GM19468 (cell line): ENCODE data around the gene ARID1B.
A peak's percentile ranks its signal among the peaks of the same experiment; 100 is the strongest.

Experiments
- ATAC-seq: cut with Tn5 transposase; IDR thresholded peaks from one replicate; pipeline ENCODE4 v1.9.1; 2021; ENCODE audit warnings: mild to moderate bottlenecking, moderate library complexity, moderate number of reproducible peaks; ENCODE audit not compliant: unreplicated experiment; ENCODE audit errors: extremely low read depth

The ARID1B gene

DNA sequence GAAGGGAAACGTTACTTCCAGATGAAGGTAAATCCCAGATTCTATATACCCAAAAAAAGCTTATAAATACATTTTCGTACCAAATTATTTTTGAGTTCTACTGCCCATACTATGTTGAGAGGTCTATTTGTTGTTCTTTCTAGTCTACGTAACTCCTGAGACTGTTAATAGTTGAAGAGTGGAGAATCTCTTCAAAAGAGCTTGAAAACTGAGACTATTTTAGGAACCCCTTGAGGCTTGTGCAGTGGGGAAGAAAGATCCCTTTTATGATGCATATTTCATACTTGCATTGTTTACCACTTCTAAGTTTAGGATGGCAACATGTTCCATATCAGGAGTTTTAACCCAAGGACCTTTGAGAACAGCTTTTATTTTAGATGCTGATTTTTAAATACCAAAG, 301.1 kb downstream of the ARID1B start:
- no peak for ATAC-seq

DNA sequence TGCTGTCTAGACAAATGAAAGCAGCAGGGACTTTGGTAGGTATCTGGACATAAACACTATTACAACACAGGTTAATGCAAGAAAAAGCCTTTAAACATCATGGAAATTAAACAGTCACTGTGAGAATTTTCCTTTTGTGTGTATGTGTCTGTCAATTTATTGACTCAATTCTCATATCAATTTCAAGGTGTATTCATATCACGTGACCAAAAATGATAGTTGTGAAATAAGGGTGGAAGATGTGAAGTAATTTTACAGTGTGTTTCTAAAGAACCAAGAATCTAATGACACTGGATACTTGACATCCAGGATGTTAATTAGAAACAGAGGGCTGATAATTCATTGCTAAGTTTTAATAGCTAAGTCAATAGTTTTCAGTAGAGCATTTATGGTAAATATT, 302.1 kb downstream of the ARID1B start:
- no peak for ATAC-seq

DNA sequence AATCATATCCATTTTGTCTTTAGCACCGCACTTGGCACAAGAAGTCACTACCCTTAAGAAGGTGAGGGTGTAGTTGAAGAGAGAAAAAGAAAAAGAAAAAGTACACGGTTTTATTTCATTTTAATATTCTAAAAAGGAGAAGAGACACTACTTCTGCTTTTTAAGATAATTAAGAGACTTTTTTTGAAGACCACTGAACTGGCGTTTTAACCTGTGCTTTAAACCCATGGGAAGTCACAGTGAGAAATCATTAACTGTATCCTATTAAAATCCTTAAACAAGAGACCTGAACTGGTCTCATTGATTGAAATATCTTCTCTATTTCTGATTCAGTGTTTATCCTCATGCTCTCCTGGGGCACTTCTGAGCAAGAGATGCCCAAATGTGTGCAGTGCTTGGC, 302.6 kb downstream of the ARID1B start:
- ATAC-seq = no peak

DNA sequence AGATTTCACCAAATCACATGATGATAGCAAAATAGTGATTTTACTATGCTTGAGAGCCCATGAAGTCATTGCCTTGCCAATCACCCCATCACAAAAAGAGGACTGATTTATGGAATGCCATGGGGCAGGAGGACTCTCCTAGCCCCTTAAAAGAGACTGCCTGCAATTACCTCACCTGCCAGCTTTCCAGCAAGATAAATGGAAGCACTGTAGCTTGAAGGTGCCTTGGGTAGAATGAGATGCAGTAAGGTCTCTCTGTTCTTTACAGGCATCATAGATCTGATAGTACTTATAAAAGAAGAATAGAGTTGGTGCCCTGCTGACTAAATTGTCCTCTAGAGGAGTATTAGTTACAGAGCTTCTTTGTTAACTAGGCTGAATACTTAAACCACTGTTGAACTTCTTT, 303.8 kb downstream of the ARID1B start:
- ATAC-seq = no peak

DNA sequence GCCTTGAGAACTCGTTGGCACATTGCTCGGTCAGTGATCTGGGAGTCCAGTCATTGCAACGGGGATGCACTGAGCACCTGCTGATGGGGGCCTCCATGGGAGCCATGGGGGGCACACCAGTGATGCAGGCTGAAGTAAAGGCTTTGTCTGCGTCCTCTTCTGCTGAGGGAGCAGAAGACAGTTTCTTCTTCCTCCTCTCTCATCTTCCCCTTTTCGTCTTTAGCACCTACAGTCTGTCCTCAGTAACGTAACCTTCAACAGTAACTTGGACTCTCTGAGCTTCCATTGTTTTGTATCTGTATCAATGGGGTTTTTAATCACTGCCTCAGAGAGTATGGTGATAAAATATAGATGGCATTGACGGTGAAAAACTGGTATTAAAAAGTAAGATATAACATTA, 306.2 kb downstream of the ARID1B start:
- ATAC-seq = no peak

DNA sequence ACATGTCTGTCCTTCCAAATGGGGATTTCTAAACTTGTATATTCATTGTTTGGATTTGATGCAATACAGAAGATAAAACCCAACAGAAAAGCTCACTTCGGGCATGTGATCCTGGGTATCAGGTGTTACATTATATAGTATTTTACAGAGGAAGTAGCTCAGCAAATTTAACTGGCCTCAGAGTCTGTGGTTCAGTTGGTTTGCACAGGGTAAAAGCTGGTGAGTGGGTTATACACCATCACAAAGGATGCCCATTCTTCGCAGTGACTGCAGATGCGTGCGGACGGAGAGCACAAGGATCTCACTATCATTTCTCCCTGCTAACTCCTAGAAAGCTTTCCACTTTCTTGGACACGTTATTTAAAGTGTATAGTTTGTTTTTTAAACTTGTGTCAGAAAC, 309.5 kb downstream of the ARID1B start:
- no peak for ATAC-seq

DNA sequence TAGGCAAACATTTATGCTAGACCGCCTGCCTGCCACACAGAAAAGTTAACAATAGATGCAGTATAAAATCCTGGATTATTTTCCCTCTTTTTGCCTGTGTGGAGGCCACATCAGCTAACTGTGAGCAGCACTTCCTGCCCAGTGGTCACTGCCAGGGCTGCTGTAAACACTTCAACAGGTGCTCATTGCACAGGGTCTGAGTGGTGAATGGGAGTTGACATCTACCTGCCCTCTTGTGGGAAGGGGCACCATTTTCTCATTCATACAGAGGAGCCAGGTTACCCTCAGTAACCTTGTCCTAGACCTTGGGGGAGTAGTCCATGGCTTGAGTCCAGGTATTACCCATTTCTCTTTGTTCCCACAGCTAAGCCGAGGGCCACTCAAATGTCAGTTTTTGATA, 310.8 kb downstream of the ARID1B start:
- ATAC-seq = no peak

DNA sequence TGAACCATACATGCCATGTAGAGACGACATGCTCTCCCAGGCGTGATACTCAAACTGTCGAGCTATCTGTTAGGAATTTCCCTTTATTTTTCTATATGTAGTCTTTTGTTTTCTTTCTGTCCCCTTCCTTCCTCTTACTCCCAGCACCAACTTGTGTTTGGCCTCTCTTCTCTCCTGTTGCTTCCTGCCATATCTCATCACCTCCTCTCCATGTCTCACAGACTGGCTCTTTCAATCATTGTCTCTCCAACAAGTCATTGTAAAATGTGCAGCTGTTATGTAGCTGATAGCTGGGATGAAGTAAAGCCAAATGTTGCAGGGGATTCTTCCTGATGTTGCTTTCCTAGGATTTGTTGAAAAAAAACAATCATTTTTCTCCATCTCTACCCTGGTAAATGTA, 311.7 kb downstream of the ARID1B start:
- no peak for ATAC-seq

DNA sequence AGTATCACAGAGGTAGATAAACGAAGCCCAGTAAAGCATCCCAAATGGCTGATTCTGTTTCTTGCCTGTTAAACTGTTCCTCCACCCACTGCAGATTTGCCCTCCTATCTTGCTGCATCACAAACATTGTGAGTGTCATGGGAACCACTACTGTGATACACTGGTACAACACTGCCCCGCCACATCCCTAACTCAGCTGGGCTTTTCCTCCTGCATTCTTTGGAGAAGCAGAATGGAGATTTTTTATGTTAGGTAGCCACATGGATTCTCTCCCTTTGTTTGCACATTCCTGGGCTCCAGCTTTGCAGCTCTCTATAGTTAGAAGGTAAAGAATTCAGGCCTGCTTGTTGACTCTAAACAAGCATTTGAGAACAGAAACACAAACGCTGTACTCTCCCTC, 312.1 kb downstream of the ARID1B start:
- no peak for ATAC-seq

DNA sequence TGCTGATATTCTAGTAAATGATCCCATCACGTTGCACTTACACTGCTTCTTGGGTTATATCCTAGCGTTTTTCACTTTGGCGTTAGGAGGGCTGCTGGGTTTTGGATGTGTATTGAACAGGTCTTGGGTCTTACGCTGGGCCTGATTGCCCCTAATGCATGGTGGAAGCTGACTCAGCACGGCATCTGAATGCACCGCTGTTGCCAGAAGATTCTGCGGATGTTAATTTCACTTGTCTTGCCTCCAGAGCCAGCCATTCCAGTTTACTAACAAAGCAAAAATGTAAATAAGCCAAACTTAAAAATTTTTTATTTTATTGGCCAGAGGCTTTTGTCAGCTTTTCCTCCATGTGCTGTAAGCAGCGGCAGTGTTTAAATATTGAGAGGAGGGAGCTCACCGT, 312.7 kb downstream of the ARID1B start:
- ATAC-seq = no peak

DNA sequence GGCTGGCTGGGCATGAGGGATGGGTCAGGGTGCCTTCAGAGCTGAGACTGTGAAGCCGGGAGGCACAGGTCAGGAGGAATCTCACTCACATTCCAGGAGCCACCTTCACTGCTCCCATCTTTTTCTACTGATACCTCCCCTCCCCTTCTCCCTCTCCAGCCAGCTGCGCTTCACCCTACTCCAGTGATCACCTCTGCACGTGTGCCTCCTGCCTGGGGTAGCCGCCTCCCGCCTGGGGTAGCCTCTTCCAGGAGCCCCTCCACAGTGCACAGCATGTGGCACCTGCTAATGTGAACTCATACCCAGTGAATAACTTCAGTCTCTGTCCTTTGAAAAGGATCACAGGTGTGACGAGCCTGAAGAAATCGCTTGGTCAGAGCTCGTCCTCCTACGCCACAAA, 313.6 kb downstream of the ARID1B start:
- ATAC-seq = no peak

DNA sequence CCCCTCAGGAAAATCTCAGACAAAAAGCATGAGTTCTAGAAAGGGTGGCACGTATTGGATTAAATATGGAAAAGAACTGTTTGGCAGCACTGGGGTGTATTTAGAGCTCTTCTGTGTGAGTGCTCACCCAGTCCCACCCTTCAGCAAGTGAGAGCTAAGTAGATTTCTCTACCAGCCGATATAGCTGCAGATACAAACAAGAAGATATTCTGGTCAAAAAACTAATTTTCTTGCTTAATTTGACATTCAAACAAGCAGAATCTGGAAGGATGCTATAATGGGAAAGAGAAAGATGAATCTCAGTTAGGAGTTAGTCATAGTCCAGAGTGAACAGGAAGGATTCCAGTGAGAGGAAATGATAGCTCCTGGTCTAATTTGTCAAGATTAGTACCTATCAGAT, 314.1 kb downstream of the ARID1B start:
- ATAC-seq = no peak

DNA sequence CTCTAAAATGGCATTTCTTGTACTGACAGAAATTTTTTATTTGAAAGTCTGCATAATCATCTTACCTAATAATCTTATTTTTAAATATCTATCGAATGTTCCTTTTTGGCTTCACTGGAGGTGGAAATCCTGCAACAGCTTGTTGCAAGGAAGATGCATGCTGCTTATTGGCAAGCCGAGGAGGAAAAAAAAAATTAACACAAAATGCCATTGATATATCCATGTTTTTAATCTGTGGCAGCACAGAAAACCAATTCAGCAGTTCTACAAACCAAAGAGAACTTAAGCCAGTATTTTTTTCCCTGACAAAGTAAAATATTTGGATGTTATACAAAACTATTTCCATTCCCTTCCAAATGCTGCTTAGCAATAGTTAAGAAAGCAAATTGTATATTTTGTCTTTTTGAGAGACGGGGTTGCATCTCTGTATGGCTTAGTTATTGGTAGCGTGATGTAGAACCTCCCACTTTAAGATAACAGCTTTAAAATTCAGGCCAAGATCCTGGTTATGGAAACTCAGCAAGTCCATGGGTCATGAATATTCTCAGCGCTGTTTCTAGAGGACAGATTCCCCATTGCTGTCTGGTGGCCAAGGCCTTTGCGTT, 314.8 kb downstream of the ARID1B start:
- ATAC-seq = no peak

DNA sequence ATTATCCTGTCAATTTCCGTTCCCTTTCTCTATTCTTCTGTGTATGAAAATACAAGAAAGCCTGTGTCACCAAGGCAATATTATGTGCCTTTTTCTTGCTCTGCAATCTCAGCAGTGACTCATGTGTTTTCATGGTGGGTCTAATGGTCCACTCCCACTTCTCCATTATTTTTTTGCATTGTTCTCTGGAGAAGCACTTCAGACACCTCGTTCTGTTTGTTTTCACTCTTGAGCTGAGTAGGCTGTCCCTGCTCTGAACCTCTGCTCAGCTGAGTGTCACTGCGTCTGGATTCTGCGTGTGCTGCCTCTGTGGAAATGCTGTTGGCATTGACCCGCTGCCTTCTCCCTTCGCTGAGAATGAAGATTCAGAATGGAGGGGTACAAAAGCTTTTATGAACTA, 315.6 kb downstream of the ARID1B start:
- ATAC-seq = no peak

DNA sequence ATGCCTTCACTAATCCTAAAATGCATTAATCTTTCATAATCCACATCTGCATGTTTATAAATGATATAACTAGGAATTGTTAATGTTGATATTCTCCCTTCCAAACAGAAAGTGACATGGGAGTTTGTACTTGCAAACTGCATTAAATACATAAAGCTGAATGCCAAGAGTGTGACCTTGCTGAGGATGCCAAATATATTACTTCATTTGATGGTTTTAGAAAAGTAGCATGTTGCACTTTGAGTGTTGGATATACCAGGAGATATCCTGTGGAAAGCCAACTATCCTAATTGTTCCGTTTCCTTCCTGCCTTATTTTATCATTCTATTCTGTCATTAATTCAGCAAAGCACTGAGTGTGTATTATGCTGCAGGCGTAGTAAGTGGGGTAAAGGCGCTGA, 316.4 kb downstream of the ARID1B start:
- ATAC-seq = no peak

DNA sequence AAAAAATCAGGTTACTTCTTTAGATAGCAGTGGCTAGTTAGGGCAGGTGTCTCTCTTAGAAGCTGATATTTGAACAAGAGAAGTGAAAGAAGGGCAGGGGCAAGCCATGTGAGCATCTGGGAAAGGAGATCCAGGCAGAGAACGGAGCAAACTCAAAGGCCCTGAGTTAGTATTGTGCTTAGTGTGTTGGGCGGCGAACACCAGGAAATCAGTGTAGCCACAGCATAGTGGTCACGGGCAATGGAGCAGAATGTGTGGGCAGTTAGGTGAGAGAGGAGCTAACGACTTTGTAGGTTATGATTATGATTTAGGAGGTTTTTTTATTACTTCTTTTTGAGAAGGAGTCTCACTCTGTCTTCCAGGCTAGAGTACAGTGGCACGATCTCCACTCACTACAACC, 316.9 kb downstream of the ARID1B start:
- ATAC-seq = peak; percentile 53

DNA sequence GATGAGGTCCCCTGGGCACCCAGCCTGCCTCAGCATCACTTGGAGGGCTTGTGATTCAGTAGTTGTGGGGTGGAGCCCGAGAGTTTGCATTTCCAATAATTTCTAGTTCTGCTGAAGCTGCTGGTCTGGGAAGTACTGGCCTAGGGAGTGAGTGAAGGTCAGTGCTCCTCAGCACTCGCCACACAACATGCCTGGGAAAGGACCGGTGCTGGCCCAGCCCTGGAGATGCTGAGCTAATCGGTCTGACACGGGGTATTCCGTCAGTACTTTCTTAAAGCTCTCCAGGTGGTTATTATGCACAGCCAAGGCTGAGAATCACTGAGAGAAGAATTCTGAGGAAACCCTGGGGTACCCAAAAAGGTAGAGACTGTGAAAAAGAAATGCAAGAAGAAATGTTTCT, 317.9 kb downstream of the ARID1B start:
- ATAC-seq = no peak

DNA sequence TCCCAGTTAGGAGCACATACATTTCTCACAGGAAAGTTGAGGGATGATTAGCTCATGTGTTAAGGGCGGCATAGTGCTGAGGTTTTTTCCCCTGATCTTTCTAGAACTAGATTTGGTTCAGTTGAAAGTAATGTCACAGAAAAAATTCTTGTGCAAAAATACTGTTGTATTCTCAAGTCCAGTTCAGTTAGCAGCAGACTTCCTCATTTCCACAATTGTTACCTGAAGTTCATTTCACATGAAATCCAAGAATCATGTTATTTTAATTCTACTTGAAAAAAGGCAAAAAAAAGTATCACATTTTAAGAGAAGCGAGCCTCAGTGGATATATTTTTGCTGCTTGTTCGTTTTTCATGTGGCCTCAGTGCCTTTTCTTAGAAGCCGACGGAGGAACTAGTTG, 318.4 kb downstream of the ARID1B start:
- ATAC-seq = no peak

DNA sequence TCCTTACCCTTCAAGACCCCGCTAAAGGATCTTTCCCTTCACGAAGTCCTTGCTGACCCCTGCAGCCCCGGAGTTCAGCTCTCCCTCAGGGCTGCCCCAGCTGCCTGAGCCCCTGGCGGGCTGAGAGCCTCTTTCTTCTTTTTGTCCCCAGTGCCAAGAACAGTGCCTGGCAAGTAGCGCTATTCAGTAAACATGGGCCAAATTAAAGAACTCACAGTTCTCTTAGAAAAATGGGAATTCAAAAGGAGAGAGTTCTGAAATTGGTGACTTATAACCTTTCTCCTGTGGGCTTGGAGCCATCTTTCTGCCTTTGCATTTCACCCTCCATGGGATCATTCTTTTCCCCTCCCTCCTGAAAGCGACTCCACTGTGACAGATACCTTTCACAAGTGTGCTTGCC, 318.9 kb downstream of the ARID1B start:
- ATAC-seq = no peak

DNA sequence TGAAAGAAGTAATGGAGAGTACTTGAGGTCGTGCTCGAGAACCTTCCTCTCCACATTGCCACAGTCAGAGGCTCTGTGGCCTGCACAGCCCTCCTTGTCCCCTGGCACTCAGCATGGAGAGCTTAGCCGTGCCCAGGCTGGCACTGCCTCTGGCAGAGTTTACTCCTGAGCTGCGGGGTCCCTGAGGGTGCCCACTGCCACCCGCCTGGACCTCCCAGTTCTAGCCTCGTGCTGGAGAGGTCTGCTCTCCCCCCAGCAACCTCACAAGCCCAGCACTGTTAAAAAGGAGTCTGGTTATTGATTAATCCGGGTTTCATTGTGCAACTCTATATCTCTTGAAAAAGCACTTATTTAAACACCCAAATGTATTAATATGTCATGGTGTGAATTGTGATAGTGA, 319.3 kb downstream of the ARID1B start:
- no peak for ATAC-seq

DNA sequence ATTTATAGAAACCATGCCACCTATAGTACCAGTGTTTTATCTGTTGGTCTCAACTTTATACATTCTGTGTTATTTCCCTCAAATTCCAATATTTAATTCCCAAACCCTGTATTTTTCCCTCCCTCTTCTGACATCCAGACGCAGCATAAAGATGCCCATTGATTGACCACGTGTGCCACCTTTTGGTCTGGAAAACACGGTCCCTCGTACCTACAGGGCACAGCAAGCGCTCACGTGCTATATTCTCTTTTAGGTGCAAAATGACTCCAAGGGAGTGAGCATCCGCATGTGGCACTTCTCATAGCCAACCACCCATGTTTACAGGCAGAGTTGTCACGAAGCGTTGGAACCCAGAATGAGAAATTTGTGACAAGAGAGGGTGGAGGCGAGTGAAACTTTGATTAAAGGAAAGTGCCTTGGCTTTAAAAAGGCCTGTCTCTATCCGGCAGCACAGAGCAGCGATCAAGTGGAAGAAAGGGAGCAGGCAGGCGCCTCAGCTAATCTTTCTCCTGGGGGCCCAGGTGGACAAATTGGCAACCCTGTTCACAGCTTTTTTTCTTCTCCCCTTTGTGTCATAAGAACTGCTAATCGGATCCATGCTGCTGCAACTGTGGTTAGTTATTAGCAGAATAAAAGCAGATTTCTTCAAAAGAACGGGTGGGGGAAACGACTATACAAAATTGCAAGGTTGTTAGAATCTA, 320.2 kb downstream of the ARID1B start:
- no peak for ATAC-seq

DNA sequence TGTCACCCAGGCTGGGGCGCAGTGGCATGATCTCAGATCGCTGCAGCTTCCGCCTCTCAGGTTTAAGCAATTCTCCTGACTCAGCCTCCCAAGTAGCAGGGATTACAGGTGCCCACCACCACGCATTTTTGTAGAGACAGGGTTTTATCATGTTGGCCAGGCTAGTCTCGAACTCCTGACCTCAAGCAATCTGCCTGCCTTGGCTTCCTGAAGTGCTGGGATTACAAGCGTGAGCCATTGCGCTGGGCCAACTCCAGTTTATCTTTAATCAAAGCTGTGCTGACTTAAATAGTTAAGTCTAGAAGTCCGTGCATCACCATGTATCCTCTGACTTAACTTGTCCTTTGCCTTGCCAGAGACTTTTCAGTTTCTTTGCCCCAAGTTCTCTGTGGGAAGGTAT, 321.8 kb downstream of the ARID1B start:
- ATAC-seq = no peak
